ENCODE measurements around the gene PTRHD1. TPM values are rescaled to one million over a fixed set of nuclear protein-coding genes. Genes with fewer than 3 reads are reported as not detected.

The PTRHD1 gene
- total and polyA plus RNA-seq, 2 experiments from 2014 or later, result 27.5 to 46.2 TPM

DNA sequence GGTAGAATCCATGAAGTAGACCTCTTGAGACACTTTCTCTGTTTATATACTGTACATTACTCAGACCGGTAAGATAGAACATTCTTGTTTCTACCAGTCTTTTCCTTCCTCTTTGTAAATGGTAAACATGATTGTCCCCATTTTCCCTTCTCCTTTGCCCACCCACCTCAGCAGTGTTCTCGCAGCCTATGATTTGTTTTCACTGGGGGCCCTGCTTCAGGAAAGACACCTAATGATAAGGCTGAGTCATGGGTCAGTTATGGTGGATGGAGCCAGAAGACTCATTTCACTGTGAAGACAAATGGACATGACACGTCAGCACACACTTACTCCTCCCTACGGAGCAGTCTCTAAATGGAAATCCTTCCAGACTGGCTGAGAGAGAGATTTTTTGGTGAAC lies 23.7 kb upstream of the PTRHD1 start:
- Histone ChIP-seq H3K9ac (no peak overlapping the region), H3K4me2 (ENCODE audit: unreplicated experiment) (peak overlapping the region; percentile 38), H3K9me3 (ENCODE audit: low read depth) (no peaks in the 10 kb centered on the region), H3K9me2 (ENCODE audit: insufficient read depth) (no peaks in the 10 kb centered on the region), H3K79me2 (ENCODE audit: insufficient read depth) (peaks cover 40% of the 10 kb centered on the region), H3K4me3 (no peak overlapping the region), H3K27ac (peak overlapping the region; percentile 42), H2AFZ (0 out of 2 replicates have a peak overlapping the region, but pooled peaks have one; percentile 46), H4K20me1 (ENCODE audit: insufficient read depth) (no peaks in the 10 kb centered on the region), H3K27me3 (replicated peaks; ENCODE audit: insufficient read depth) (no peaks in the 10 kb centered on the region), H3K36me3 (ENCODE audit: low read depth) (no peaks in the 10 kb centered on the region), H3K4me1 (ENCODE audit: insufficient read depth) (peaks cover 13% of the 10 kb centered on the region), H3F3A (ENCODE audit: insufficient read depth) (no peaks in the 10 kb centered on the region)
- TF ChIP-seq EZH2 (IDR thresholded peaks at IDR 0.05; ENCODE audit: insufficient read depth, poor library complexity, severe bottlenecking) (no peak), EZH2phosphoT487 (IDR thresholded peaks at IDR 0.05; ENCODE audit: insufficient read depth, low read depth) (no peak)
- peak; percentile 93 for DNase-seq
- in situ Hi-C loops (cut with MboI), result no loop called here
- WGBS, 2 experiments (ENCODE audit: low coverage in 1 of 2, low lambda C conversion rate in 2 of 2, missing lambda C conversion rate in 2 of 2), result 30 to 34% methylated on average over 4 of the region's 4 CpGs

DNA sequence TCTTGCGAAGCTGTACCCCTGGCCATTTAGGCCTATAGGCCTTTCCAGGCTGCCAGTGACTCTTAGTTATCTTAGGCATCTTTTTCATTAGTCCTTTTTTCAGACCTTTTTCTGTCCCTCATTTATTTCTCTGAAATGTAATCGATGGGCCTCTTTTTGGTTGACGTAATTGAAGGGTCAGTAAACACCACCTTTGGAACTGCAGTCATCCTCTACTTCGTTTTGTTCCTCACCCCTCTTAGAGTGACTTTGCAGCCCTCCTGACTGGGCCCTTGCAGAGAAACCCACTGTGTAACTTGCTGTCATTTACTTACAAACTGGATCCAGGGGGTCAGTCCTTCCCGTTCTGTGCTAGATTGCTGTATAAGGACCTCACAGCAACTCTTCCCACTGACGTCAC lies 23.2 kb upstream of the PTRHD1 start:
- H3K79me2 ChIP-seq (ENCODE audit: insufficient read depth), result peaks cover 45% of the 10 kb centered on the region
- H4K20me1 ChIP-seq (ENCODE audit: insufficient read depth), result no peaks in the 10 kb centered on the region
- H3K36me3 ChIP-seq (ENCODE audit: low read depth), result no peaks in the 10 kb centered on the region
- TF ChIP-seq EZH2phosphoT487 (IDR thresholded peaks at IDR 0.05; ENCODE audit: insufficient read depth, low read depth) (no peak), EZH2 (IDR thresholded peaks at IDR 0.05; ENCODE audit: insufficient read depth, poor library complexity, severe bottlenecking) (no peak)
- no peak overlapping the region for H3K4me2 ChIP-seq (ENCODE audit: unreplicated experiment)
- H3K27ac ChIP-seq, result peak overlapping the region; percentile 42
- no peaks in the 10 kb centered on the region for H3K9me2 ChIP-seq (ENCODE audit: insufficient read depth)
- no peaks in the 10 kb centered on the region for H3K27me3 ChIP-seq (replicated peaks; ENCODE audit: insufficient read depth)
- H3K9ac ChIP-seq, result no peak overlapping the region
- H3K4me1 ChIP-seq (ENCODE audit: insufficient read depth), result peaks cover 13% of the 10 kb centered on the region
- DNase-seq, result no peak
- no peaks in the 10 kb centered on the region for H3K9me3 ChIP-seq (ENCODE audit: low read depth)
- in situ Hi-C loops (cut with MboI), result no loop called here
- H3K4me3 ChIP-seq, result no peak overlapping the region
- H3F3A ChIP-seq (ENCODE audit: insufficient read depth), result no peaks in the 10 kb centered on the region
- H2AFZ ChIP-seq, result no peak overlapping the region
- WGBS, 2 experiments (ENCODE audit: low coverage in 1 of 2, low lambda C conversion rate in 2 of 2, missing lambda C conversion rate in 2 of 2), result 89 to 91% methylated on average over 6 of the region's 6 CpGs

DNA sequence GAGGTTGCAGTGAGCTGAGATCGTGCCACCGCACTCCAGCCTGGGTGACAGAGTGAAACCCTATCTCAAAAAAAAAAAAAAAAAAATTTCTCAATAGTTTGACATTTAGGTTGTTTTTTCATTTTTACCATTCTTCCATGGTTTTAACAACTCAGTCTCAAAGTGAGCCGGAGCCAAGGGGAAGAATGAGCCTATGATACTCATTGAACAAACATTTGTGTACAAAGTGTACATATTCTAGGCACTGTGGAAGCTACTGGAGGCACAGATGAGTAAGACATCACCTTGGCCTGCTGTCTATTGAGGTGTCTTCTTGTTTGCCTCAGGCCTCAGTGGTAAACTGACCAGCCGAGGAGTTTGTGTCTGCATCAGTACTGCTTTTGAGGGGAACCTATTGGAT lies 22.0 kb upstream of the PTRHD1 start:
- H3K27ac ChIP-seq, result no peak overlapping the region
- no peaks in the 10 kb centered on the region for H3K27me3 ChIP-seq (replicated peaks; ENCODE audit: insufficient read depth)
- H3K9me2 ChIP-seq (ENCODE audit: insufficient read depth), result no peaks in the 10 kb centered on the region
- H3K9me3 ChIP-seq (ENCODE audit: low read depth), result no peaks in the 10 kb centered on the region
- no peak overlapping the region for H3K9ac ChIP-seq
- no peak overlapping the region for H3K4me2 ChIP-seq (ENCODE audit: unreplicated experiment)
- in situ Hi-C loops (cut with MboI), result no loop called here
- H3K36me3 ChIP-seq (ENCODE audit: low read depth), result no peaks in the 10 kb centered on the region
- H4K20me1 ChIP-seq (ENCODE audit: insufficient read depth), result no peaks in the 10 kb centered on the region
- 92 to 98% methylated on average over 4 of the region's 4 CpGs for WGBS, 2 experiments (ENCODE audit: low coverage in 1 of 2, low lambda C conversion rate in 2 of 2, missing lambda C conversion rate in 2 of 2)
- no peak overlapping the region for H3K4me3 ChIP-seq
- peaks cover 57% of the 10 kb centered on the region for H3K79me2 ChIP-seq (ENCODE audit: insufficient read depth)
- no peak for DNase-seq
- no peak overlapping the region for H2AFZ ChIP-seq
- no peaks in the 10 kb centered on the region for H3F3A ChIP-seq (ENCODE audit: insufficient read depth)
- peaks cover 13% of the 10 kb centered on the region for H3K4me1 ChIP-seq (ENCODE audit: insufficient read depth)
- no peak for TF ChIP-seq EZH2phosphoT487 (IDR thresholded peaks at IDR 0.05; ENCODE audit: insufficient read depth, low read depth)
- no peak for TF ChIP-seq EZH2 (IDR thresholded peaks at IDR 0.05; ENCODE audit: insufficient read depth, poor library complexity, severe bottlenecking)

DNA sequence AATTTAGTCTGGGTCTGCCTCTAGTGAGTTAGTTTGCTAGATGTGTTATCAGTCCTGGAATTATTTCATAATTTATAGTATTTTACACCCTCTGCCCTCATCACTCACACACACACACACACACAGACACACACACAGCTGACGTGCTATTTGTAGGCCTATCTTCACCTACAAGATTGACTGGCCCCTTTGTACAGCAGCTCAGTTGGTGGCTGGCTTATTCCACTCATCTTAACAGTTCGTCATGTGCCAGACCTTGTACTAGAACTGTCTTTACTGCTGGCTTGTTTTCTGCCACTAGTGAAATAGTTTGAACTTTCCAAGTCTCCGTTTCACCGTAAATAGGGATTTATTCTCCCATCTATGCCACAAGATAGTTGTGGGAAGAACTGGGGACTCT lies 21.3 kb upstream of the PTRHD1 start:
- in situ Hi-C loops (cut with MboI), result no loop called here
- peaks cover 64% of the 10 kb centered on the region for H3K79me2 ChIP-seq (ENCODE audit: insufficient read depth)
- DNase-seq, result no peak
- H3F3A ChIP-seq (ENCODE audit: insufficient read depth), result peaks cover 1% of the 10 kb centered on the region; the same call in 1 of the 2 replicates
- no peak overlapping the region for H3K4me3 ChIP-seq
- H3K9ac ChIP-seq, result no peak overlapping the region
- no peak overlapping the region for H2AFZ ChIP-seq
- H3K27ac ChIP-seq, result no peak overlapping the region
- TF ChIP-seq EZH2 (IDR thresholded peaks at IDR 0.05; ENCODE audit: insufficient read depth, poor library complexity, severe bottlenecking) (no peak), EZH2phosphoT487 (IDR thresholded peaks at IDR 0.05; ENCODE audit: insufficient read depth, low read depth) (no peak)
- no peak overlapping the region for H3K4me2 ChIP-seq (ENCODE audit: unreplicated experiment)
- no peaks in the 10 kb centered on the region for H3K27me3 ChIP-seq (replicated peaks; ENCODE audit: insufficient read depth)
- no peaks in the 10 kb centered on the region for H3K9me3 ChIP-seq (ENCODE audit: low read depth)
- H4K20me1 ChIP-seq (ENCODE audit: insufficient read depth), result no peaks in the 10 kb centered on the region
- H3K4me1 ChIP-seq (ENCODE audit: insufficient read depth), result peaks cover 16% of the 10 kb centered on the region
- H3K9me2 ChIP-seq (ENCODE audit: insufficient read depth), result no peaks in the 10 kb centered on the region
- 96 to 100% methylated on average over 4 of the region's 4 CpGs for WGBS, 2 experiments (ENCODE audit: low coverage in 1 of 2, low lambda C conversion rate in 2 of 2, missing lambda C conversion rate in 2 of 2)
- no peaks in the 10 kb centered on the region for H3K36me3 ChIP-seq (ENCODE audit: low read depth)

DNA sequence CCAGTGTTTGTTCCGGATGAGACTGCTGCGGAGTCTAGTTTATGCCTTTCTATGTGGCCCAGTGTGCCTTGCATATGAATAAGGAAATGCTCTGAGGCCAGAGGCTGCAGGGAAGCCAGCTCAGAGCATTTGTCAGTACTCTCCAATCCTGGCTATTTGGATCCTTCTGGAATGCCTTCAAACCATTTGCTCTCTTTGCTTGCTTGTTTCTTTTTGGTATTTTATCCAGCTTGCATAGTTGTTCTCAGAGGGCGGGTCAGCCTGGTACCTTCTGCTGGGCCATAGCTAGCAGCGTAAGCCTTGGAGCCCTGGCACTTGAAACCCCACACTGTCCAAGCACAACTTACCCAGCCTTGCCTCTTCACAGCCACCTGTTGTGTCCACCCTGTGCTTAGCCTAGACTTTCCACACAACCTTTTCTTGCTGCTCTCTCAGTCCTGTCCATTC lies 20.5 kb upstream of the PTRHD1 start:
- Histone ChIP-seq H3K36me3 (ENCODE audit: low read depth) (no peaks in the 10 kb centered on the region), H3K9me3 (ENCODE audit: low read depth) (no peaks in the 10 kb centered on the region), H3F3A (ENCODE audit: insufficient read depth) (peaks cover 6% of the 10 kb centered on the region; the same call in 1 of the 2 replicates), H3K27ac (no peak overlapping the region), H3K9ac (no peak overlapping the region), H3K4me2 (ENCODE audit: unreplicated experiment) (no peak overlapping the region), H3K79me2 (ENCODE audit: insufficient read depth) (peaks cover 72% of the 10 kb centered on the region), H3K27me3 (replicated peaks; ENCODE audit: insufficient read depth) (no peaks in the 10 kb centered on the region), H3K4me1 (ENCODE audit: insufficient read depth) (peaks cover 19% of the 10 kb centered on the region), H3K4me3 (no peak overlapping the region), H2AFZ (no peak overlapping the region), H3K9me2 (ENCODE audit: insufficient read depth) (no peaks in the 10 kb centered on the region), H4K20me1 (ENCODE audit: insufficient read depth) (no peaks in the 10 kb centered on the region)
- TF ChIP-seq EZH2 (IDR thresholded peaks at IDR 0.05; ENCODE audit: insufficient read depth, poor library complexity, severe bottlenecking) (no peak), EZH2phosphoT487 (IDR thresholded peaks at IDR 0.05; ENCODE audit: insufficient read depth, low read depth) (no peak)
- in situ Hi-C loops (cut with MboI), result no loop called here
- 98 to 100% methylated on average over 4 of the region's 4 CpGs for WGBS, 2 experiments (ENCODE audit: low coverage in 1 of 2, low lambda C conversion rate in 2 of 2, missing lambda C conversion rate in 2 of 2)
- no peak for DNase-seq
